Stimulated activated naive B cell treated with anti-CD40 and anti-IgM and Interleukin-4, amounts not matched to agents 10 μg/mL and 1 μg/mL and 100 μg/mL, for 72 hours (primary cell): ENCODE results near the gene SNRNP25.
A peak's percentile ranks its signal among the peaks of the same experiment; 100 is the strongest.

ENCODE experiments used
- ATAC-seq, 2 donors: fragments of 150-1000 bp; cut with Tn5 transposase; replicated peaks; 2 replicates each; pipeline ENCODE4 v1.10.0; 2021; ENCODE audit warnings: moderate library complexity in 1 of 2
- DNase-seq: peaks from one replicate; pipeline ENCODE4 v3.0.0; 2021
- H3K27ac Mint-ChIP-seq: one replicate; pipeline ENCODE4 v1.8.0; 2022; ENCODE audit warnings: mild to moderate bottlenecking, mixed read lengths
- H3K27me3 Mint-ChIP-seq, 2 donors: one replicate each; pipeline ENCODE4 v1.8.0; 2022; ENCODE audit warnings: mixed read lengths in 2 of 2
- H3K36me3 Mint-ChIP-seq, 2 donors: one replicate each; pipeline ENCODE4 v1.8.0; 2022; ENCODE audit warnings: mixed read lengths in 2 of 2, mild to moderate bottlenecking in 1 of 2
- H3K4me1 Mint-ChIP-seq, 2 donors: one replicate each; pipeline ENCODE4 v1.8.0; 2022; ENCODE audit warnings: mixed read lengths in 2 of 2, mild to moderate bottlenecking in 1 of 2
- H3K4me3 Mint-ChIP-seq, 2 donors: one replicate each; pipeline ENCODE4 v1.8.0; 2022; ENCODE audit warnings: mild to moderate bottlenecking in 2 of 2, mixed read lengths in 2 of 2, moderate library complexity in 1 of 2
- H3K9me3 Mint-ChIP-seq, 2 donors: one replicate each; pipeline ENCODE4 v1.8.0; 2022; ENCODE audit warnings: mixed read lengths in 2 of 2, mild to moderate bottlenecking in 1 of 2

SNRNP25 gene

DNA sequence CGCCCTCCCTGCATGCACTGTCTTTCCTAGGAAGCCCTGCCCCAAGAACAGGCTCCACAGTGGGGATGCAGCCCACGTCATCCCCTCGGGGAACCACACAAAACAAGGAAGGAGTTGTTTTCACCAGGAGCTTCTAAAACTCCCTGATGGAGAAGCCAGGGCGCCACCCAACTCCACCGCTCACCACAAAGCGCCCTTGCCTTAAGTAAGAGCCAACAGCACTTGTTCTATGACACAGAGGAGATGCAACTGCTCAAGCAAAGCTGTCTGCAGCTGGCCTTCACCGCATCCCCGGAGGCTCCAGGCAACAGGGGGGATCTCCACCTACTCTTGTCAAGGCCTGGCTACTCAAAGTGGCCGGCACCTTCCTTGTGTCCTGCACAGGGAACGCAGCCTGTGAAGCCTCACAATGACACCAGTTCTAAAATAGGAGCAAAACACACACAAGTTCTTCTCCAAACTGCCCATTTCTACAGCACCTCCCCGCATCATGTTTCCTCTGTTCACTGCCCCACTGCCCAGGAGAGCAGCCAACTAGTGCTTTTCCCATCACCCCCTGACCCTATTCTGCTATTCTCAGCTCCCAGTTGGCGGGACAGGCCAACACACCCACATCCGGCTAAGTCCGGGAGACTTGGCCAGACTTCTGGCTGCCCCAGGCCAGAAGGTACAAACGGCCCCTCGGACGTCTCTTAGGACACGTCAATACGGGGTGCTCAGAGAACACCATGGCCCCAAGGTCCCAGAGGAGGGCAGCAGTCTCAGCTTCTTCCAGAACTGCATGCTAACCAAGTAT lies 48.6 kb downstream of the SNRNP25 start:
- ATAC-seq (no peak), DNase-seq (no peak)
- H3K4me1 Mint-ChIP-seq = peaks cover 7 to 8% of the 10 kb centered on the region in 2 donors
- H3K9me3 Mint-ChIP-seq = no peaks in the 10 kb centered on the region
- H3K27me3 Mint-ChIP-seq = no peaks in the 10 kb centered on the region
- peaks cover 39 to 60% of the 10 kb centered on the region in 2 donors for H3K36me3 Mint-ChIP-seq
- H3K27ac Mint-ChIP-seq = no peak overlapping the region
- no peak overlapping the region for H3K4me3 Mint-ChIP-seq

DNA sequence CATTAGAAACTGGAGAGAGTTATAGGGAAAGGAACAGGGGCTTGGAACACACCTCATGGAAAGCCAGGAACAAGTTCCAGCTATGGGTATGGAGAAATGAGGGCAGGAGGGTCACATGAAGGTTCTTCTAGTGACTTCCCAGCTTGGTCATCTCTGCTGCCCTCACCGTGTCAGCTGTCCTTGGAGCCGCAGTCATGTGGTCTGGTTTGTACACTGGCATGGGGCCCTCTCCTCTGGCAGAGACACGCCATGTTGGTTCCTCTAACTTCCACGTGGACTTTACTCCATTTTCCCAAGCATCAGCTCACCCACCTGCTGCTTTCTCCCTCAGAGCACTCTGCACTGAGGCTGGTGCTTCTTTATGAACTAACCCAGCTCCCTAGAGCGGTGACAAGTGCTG lies 50.7 kb downstream of the SNRNP25 start:
- no peak overlapping the region for H3K4me3 Mint-ChIP-seq
- no peaks in the 10 kb centered on the region for H3K27me3 Mint-ChIP-seq
- no peaks in the 10 kb centered on the region for H3K9me3 Mint-ChIP-seq
- peaks cover 29 to 57% of the 10 kb centered on the region in 2 donors for H3K36me3 Mint-ChIP-seq
- H3K27ac Mint-ChIP-seq = no peak overlapping the region
- no peaks in the 10 kb centered on the region for H3K4me1 Mint-ChIP-seq
- ATAC-seq = no peak
- no peak for DNase-seq

DNA sequence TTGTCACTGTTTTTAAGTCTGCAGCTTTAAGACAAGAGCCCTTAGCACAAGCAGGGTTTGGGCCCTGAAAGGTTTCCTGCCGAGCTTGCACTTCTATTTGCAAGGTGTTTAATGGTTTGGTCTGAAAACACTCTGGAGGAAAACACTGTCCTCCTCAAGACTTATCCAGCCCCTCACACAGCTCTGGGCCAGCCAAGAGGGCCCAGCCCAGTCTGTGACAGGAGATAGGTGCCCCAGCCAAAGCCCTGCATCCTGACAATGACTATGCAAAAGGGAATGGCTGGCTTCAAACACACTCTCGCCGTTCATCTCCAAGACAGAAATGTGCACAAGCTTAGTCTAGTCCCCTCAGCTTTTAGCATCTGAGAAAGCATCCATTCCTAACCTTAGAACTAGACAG lies 51.3 kb downstream of the SNRNP25 start:
- Mint-ChIP-seq H3K27ac (no peak overlapping the region), H3K36me3 (peaks cover 26 to 60% of the 10 kb centered on the region in 2 donors), H3K4me1 (no peaks in the 10 kb centered on the region), H3K9me3 (no peaks in the 10 kb centered on the region), H3K27me3 (no peaks in the 10 kb centered on the region), H3K4me3 (no peak overlapping the region)
- ATAC-seq (no peak), DNase-seq (no peak)

DNA sequence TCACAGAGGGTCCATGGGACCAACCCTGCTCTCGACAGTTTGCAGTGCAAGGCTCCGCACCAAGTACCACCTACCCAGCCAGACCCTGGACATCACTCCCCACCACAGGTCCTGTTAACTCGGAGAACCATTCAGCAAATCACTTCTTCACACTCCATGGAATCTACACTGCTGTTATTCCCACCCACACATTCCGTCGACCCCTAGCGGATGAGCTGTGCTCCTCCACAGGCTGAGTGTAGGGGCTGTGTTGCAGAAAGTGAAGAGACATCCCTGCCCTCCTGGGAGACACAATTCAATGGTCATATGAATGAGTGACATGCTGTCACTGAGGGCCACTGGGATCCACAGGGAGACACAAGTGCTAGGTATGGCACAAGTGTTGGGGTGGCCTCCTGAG lies 51.9 kb downstream of the SNRNP25 start:
- H3K4me1 Mint-ChIP-seq = no peaks in the 10 kb centered on the region
- H3K4me3 Mint-ChIP-seq = no peak overlapping the region
- no peak for ATAC-seq

DNA sequence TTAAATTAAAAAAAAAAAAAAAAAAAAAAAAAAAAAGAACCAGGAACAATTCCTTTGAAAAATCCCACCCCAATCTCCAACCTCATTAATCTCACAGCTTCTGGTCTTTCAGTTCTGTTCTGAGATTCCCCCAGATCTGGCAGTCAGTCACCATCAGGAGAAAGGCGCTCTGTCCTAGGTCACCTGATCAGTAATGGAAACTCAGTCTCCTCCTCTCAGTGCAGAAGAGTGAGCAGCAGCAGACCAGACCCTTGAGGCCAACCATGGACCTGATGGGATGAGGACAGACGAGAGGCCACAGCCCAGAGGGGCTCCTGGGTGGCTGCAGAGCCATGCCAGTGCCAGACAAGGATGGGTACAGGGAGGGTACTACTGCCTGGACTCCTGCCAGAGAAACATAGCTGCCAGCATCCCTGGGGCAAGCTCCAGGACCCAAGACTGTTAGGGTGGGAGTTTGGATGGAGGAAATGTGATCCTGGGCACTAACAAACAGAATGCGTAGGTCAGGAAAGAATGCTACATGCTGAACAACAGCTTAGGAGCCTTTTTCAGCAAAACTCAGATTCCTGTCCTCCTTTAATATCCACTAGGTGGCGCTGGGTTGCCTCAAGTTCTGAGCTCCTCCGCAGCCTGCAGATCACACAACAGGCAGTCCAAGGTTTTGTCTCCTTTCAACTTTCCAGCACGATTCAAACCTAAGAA lies 53.1 kb downstream of the SNRNP25 start:
- peak; percentile 36 for DNase-seq
- H3K4me3 Mint-ChIP-seq = no peak overlapping the region
- no peaks in the 10 kb centered on the region for H3K4me1 Mint-ChIP-seq
- H3K27me3 Mint-ChIP-seq = no peaks in the 10 kb centered on the region
- ATAC-seq = peak; percentile 82 to 90
- H3K27ac Mint-ChIP-seq = no peak overlapping the region
- peaks cover 30 to 54% of the 10 kb centered on the region in 2 donors for H3K36me3 Mint-ChIP-seq
- no peaks in the 10 kb centered on the region for H3K9me3 Mint-ChIP-seq

More for the DNA sequence above, 51.9 kb downstream of the SNRNP25 start:
- Mint-ChIP-seq H3K27me3 (no peaks in the 10 kb centered on the region), H3K36me3 (peaks cover 25 to 57% of the 10 kb centered on the region in 2 donors), H3K9me3 (no peaks in the 10 kb centered on the region), H3K27ac (no peak overlapping the region)
- no peak for DNase-seq
